HEK293 (cell line): Measurements from ENCODE around the gene HMX1.

Source experiments
- CTCF ChIP-seq: fragments of 450-650 bp; formaldehyde crosslinking; IDR thresholded peaks from 2 replicates; pipeline ENCODE4 v1.5.1; 2016; ENCODE audit warnings: missing biosample characterization, missing genetic modification characterization
- RBAK ChIP-seq: fragments of 450-650 bp; formaldehyde crosslinking; IDR thresholded peaks from 2 replicates; pipeline ENCODE4 v1.5.1; 2016; ENCODE audit warnings: missing biosample characterization, missing genetic modification characterization
- ZEB2 ChIP-seq: fragments of 450-650 bp; formaldehyde crosslinking; IDR thresholded peaks from 2 replicates; pipeline ENCODE4 v1.5.1; 2016; ENCODE audit warnings: missing biosample characterization, missing genetic modification characterization
- ZNF76 ChIP-seq: fragments of 450-650 bp; formaldehyde crosslinking; IDR thresholded peaks from 2 replicates; pipeline ENCODE4; 2016; ENCODE audit warnings: low read depth, missing biosample characterization, missing genetic modification characterization, borderline replicate concordance
- TF ChIP-seq, protein P1 (sequence below): fragments of 450-650 bp; formaldehyde crosslinking; IDR thresholded peaks from 2 replicates; pipeline ENCODE4 v1.5.1; 2016; ENCODE audit warnings: missing biosample characterization, missing genetic modification characterization

GRCh38 chr4:8917321-8917811 is 45.7 kb upstream of the HMX1 start:
- no peak for TF ChIP-seq ZEB2 (tag by site-specific recombination)
- no peak for TF ChIP-seq CTCF
- TF ChIP-seq RBAK (tag by site-specific recombination), result no peak
- no peak for TF ChIP-seq ZNF76 (tag by site-specific recombination)
- TF ChIP-seq, protein P1, sequence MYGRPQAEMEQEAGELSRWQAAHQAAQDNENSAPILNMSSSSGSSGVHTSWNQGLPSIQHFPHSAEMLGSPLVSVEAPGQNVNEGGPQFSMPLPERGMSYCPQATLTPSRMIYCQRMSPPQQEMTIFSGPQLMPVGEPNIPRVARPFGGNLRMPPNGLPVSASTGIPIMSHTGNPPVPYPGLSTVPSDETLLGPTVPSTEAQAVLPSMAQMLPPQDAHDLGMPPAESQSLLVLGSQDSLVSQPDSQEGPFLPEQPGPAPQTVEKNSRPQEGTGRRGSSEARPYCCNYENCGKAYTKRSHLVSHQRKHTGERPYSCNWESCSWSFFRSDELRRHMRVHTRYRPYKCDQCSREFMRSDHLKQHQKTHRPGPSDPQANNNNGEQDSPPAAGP, result no peak
